ENCODE measurements around the gene MYCL.

Gene MYCL

DNA sequence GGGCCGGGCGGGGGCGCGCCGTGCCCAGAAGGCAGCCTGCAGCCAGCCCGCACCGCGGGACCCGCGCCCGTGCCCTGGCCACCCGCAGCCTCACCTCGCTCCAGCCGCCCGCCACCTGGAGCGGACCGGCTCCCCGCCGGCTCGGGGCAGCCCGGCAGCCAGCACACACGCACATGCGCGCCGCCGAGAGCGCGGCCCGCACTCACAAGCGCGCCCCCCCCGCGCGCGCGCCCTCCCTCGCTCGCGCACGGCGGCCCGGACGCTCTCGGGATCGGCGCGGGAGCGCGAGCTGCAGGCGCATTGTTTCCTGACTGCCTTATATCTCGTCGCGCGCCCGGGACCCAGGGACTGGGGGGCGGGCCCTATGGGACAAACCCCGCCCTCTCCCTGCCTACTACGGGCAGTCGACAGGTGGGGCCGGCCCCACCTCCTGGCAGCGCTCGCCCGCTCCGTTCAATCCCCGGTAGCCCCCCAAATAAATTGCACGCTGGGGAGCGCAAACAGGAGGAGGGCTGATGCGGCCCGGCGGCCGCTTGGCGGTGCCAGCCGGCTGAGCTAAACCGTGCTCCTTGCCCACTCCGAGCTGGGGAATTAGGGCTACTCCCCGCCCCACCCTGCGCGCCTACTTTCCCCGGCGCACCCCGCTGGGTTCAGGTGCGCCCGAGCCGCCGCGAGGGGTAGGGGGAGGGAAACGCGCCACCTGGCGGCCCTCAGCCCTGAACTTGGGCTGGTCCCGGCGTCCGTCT is at the start of gene MYCL:
Gene MYCL, minus strand, starts transcription at position 204 of the 746 bp plus-strand sequence. CDS start 483 bp downstream, outside the sequence.
- peak; percentile 87 for DNase-seq (ENCODE audit: low spot score)

- no peak for DNase-seq (ENCODE audit: low spot score)
Observed at GRCh38 chr1:39949891-39950290, 48.2 kb upstream of the MYCL start.

GRCh38 chr1:39947260-39947659 is 45.5 kb upstream of the MYCL start:
- no peak for DNase-seq (ENCODE audit: low spot score)

GRCh38 chr1:39946216-39946615 is 44.5 kb upstream of the MYCL start:
- no peak for DNase-seq (ENCODE audit: low spot score)

GRCh38 chr1:39944410-39945112 is 42.8 kb upstream of the MYCL start:
- DNase-seq (ENCODE audit: low spot score), result no peak

GRCh38 chr1:39943471-39944290 is 42.0 kb upstream of the MYCL start:
- DNase-seq (ENCODE audit: low spot score), result no peak

DNA sequence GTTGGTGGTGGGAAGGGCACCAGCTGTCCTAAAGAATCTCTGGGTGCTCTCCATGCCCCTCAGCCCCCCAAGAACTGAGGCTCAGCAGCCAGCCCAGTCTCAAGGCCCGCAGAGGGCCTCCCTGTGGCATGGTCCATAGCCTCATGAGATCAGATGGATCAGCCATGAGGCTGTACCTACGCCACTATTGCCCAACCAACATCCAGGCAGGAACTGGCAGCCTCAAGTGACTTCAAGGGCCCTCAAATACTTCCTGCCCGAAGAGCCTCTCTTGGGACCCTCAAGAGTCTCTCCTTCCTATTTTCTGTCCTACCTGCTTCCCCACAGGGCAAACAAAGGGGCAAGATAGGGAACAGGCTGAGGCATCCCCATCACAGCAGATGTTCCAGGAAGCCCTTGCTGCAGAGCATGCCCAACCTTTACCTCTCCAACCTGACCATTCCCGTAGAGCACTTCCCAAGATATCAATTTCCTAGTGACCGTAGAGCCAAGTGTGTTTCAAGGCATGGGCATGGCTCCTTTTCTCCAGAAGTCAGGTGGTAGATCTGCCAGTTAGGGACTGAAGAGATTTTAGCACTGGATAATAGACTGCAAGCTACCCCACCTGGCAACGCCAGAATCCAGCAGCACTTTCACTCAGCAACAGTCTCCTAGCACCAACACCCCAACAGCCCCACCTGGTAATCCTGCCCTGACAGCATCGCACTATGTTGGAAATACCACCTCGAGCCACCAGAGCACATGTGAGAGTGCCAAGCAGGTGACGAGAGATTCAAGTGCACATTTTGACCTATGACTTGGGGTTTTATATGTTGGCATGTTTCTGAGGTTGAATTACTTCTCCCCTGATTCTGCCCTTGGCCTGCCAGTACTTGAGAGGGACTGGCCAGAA is 39.5 kb upstream of the MYCL start:
- no peak for DNase-seq (ENCODE audit: low spot score)

GRCh38 chr1:39940253-39940652 is 38.5 kb upstream of the MYCL start:
- no peak for DNase-seq (ENCODE audit: low spot score)

DNA sequence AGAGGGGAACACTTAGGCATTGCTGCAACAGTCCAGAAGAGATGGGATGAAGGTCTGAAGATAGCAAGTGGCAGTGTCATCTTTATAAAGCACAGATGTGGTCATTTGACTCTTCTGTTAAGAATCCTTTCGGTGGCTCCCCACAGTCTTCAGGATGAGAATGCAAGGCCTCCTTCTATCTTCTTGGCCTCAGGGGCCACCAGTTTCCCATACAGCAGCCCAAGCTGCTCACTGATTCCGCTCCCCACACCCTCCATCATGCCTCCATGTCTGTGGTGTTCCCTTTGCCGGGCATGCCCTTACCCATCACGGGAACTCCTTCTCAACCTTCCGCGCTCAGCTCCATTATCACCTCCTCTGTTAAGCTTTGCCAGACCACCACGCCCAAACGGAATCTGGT is 37.1 kb upstream of the MYCL start:
- DNase-seq (ENCODE audit: low spot score), result no peak

DNA sequence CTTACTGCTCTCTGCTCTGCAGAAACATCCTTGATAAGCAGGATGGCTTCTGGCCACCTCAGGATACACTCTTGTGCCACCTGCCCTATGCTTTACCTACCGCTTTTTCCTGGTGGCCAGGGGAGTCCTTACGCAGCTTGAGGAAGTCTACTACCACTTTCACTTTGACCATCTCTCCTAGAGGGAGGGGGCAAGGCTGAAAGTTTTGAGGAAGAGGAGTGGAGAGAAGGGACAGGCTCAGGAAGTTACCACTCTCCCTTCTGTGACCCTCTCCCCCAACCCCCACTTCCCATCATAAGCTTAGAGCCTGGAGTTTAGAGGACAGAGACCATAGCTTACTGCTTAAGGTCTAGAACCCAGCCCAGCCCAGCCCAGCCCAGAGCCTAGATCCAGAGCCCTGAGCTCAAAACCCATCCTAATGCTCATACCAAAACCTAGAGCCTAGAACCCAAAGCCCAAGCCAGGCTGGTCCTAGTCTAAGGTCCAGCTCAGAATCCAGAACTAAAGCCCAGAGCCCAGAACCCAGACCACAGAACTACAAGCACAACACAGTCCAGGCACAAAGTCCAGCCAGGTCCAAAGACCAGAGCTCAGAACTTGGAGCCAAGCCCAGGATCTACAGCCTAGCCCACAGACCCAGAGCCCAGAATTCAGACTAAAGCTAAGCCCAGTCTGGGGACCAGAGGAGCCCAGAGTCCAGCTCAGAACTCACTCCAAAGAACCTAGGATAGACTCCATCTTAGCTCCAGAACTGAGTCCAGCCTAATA is 35.2 kb upstream of the MYCL start:
- no peak for DNase-seq (ENCODE audit: low spot score)

DNA sequence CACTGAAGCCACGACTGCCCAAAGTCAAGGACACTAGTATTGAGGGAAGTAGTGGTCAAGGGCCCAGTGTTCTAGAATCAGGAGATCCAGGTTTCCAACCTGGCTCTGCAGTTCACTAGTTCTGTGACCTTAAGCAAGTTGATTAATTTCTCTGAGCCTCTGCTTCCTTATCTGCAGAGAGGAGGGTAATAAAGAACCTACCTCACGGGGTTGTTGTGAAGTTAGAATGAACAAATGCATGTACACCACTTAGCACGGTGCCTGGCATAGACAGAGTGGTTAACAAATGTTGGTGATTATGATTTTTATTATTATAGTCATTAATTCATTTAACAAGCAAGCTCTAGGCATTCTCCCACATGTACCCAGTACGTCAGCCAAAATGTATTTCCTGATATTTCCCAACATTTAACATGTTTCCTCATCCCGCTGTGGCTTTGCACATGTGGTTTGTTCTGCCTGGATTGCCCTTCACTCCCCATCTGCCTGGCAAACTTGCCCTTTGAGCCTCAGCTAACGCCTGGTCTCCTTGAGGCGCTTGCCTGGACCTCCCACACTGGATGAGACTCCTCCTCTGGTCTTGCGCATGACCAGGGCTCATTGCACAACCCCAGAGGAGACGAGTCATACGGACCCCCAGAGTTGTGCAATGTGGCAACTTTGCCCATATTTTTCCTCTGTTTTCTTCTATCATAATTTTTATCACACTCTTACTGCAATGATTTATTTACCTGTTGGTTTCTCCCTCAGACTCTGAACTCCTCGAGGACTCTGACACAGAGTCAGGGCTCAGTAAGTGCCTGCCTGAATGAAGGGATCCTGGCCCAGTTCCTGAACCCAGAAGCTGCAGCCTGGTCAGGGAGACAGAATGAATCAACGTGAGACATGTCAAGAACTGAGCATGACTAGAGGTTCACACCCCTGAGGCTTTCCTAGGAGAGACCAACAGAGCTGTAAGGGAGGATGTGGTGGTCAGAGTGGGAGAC is 32.5 kb upstream of the MYCL start:
- DNase-seq (ENCODE audit: low spot score), result no peak

GRCh38 chr1:39928809-39929587 is 27.3 kb upstream of the MYCL start:
- no peak for DNase-seq (ENCODE audit: low spot score)

- no peak for DNase-seq (ENCODE audit: low spot score)
Observed at GRCh38 chr1:39927538-39927937, 25.8 kb upstream of the MYCL start.

GRCh38 chr1:39926820-39927219 is 25.1 kb upstream of the MYCL start:
- no peak for DNase-seq (ENCODE audit: low spot score)

DNA sequence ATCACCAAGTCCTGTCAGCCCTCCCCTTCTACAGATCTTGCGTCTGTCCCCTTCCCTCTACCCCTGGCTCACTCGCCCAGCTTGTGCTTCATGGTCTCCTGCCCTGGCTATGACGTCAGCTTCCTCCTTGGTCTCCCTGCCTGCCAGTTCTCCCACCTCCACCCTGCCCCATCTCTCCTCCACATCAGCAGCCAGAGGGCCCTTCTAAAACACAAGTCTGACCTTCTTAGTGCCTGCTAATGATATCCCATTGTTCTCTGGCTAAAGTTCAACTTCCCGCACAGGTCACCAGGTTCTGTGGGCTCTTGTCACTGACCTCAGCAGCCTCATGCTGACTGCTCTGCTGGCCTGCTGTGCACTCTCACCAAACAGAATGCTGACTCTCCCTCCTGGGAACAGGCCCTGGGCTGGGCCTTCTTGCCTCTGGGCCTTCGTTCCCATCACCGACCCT is 24.7 kb upstream of the MYCL start:
- DNase-seq (ENCODE audit: low spot score), result no peak

DNA sequence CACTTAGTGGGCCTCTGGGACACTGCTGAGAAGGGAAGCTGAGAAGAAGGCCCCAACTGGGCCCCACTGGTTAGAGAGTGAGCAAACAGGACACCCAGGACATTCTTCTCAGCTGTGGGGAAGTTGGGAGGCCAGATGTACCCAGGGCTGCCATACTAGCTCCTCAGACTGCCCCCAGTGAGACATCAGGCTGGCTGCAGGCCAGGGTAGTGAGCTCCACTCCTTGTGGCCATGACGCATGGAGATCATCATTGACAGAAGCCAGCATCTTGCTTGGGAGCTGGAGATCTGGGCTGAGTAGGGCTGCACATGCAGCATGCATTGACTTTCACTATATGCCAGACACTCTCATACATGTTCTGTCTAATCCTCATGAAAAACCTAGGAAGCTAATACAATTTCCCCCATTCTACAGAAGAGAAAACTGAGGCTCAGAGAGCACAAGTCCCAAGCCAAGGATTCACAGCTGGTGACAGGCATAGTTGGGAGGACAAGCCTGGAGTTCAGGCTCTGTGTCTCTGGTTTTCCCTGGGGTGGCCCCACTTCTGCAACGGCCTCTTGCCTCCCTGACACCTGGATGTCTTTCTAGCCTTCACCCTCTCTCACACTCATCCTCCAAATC is 24.1 kb upstream of the MYCL start:
- DNase-seq (ENCODE audit: low spot score), result no peak

DNA sequence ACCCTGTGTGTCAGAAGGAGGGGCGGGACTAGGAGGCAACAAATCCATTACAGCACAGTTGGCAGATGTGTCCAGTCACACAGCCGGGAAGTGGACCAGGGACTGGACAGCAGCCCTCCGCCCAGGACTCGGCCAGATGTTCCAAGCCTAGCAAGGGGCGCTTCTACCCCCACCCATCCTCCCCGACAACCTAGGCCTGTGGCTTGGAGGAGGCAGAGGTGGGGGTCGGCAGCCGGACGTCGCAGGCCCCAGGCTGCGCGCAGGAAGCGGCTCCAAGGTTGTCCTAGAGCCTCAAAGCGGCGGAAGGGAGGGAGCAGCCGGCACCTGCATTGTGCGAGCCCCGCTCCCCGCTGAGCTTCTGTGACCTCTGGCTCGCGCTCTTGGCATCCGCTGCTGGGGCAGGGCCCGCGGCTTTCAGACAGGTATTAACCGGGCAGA is 20.6 kb upstream of the MYCL start:
- DNase-seq (ENCODE audit: low spot score), result no peak

DNA sequence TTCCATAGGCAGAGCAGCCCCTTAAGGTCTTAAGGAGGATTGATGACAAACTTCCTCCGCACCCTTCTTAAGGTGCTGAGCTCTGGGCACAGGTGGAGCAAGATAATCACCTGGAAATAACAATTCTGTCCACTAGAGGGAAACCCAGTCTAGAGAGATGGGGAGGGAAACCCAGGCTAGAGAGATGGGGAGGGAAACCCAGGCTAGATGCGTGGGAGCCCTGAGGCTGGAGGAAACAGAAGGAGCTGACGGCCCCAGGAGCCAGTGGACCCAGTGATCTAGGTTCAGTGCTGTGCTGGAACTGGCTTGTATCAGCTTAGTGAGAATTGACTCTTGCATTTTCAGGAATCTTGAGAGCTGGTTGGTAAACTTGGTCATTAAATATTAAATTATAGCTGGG is 17.8 kb upstream of the MYCL start:
- peak; percentile 77 for DNase-seq (ENCODE audit: low spot score)

All from germinal center (tissue), 1 donor.